H1 (cell line): ENCODE data around the gene OR9G4. TPM values are rescaled to one million over a fixed set of nuclear protein-coding genes. Genes with fewer than 3 reads are reported as not detected.

Experiments
- CTCF ChIA-PET: fragments of 300-600 bp; sonication (Branson Sonifier 250); formaldehyde crosslinking; loops from one replicate; lab custom pipeline; 2021; ENCODE audit not compliant: partially characterized antibody; lab: Charles Lee
- POLR2A ChIA-PET: fragments of 300-600 bp; sonication (Branson Sonifier 250); formaldehyde crosslinking; loops from one replicate; lab custom pipeline; 2021; ENCODE audit warnings: inconsistent platforms; ENCODE audit not compliant: partially characterized antibody; lab: Charles Lee
- DNase-seq, 2 experiments: peaks; one replicate each; pipeline versions ENCODE4 v3.0.0 to v3.0.0-alpha.2; 2010 to 2022; ENCODE audit warnings: low spot score in 2 of 2, low read depth in 1 of 2, mixed read lengths in 1 of 2
- FAIRE-seq: peaks from 2 replicates; lab custom pipeline; 2011; peaks lifted over from hg19 to GRCh38; lab: Jason Lieb, UNC
- H2AFZ ChIP-seq: 2 replicates; pipeline ENCODE4 v1.8.1; 2012; ENCODE audit warnings: low read length, inconsistent platforms
- H2AK5ac ChIP-seq: 2 replicates; pipeline ENCODE4 v1.6.1; 2013; ENCODE audit warnings: low read depth, low read length
- H2BK120ac ChIP-seq: replicated peaks from 2 replicates; pipeline ENCODE3; 2013; ENCODE audit warnings: low read depth, low read length, inconsistent platforms
- H2BK12ac ChIP-seq: 2 replicates; pipeline ENCODE4 v1.6.1; 2013; ENCODE audit warnings: low read depth, low read length
- H2BK15ac ChIP-seq: 2 replicates; pipeline ENCODE4 v1.6.1; 2013; ENCODE audit warnings: low read length
- H2BK20ac ChIP-seq: 2 replicates; pipeline ENCODE4 v1.6.1; 2013; ENCODE audit warnings: low read length
- H2BK5ac ChIP-seq: 2 replicates; pipeline ENCODE4 v1.6.1; 2013; ENCODE audit warnings: low read depth, low read length
- H3K14ac ChIP-seq: 2 replicates; pipeline ENCODE4 v1.6.1; 2013; ENCODE audit warnings: inconsistent platforms; ENCODE audit not compliant: insufficient read length
- H3K18ac ChIP-seq: 2 replicates; pipeline ENCODE4 v1.6.1; 2013; ENCODE audit warnings: low read length; ENCODE audit errors: extremely low read depth
- H3K23ac ChIP-seq: 2 replicates; pipeline ENCODE4 v1.6.1; 2013; ENCODE audit warnings: inconsistent platforms; ENCODE audit not compliant: insufficient read length
- H3K23me2 ChIP-seq: 2 replicates; pipeline ENCODE4 v1.6.1; 2013; ENCODE audit warnings: low read depth, low read length
- H3K27ac ChIP-seq: 2 replicates; pipeline ENCODE4 v1.6.1; 2011; ENCODE audit warnings: low read depth, low read length, inconsistent platforms
- H3K27me3 ChIP-seq, 4 experiments: replicated peaks in 1 of 4; 1 replicate in 1 of 4; 2 replicates in 3 of 4; pipeline versions ENCODE4 v1.6.1 to v1.8.1; 2011 to 2013; ENCODE audit warnings: low read length in 3 of 4, mild to moderate bottlenecking in 3 of 4, inconsistent platforms in 2 of 4, mixed read lengths in 2 of 4, moderate library complexity in 1 of 4; ENCODE audit not compliant: control insufficient read depth in 3 of 4, insufficient read depth in 3 of 4; ENCODE audit errors: extremely low read depth in 1 of 4
- H3K36me3 ChIP-seq, 4 experiments: 2 replicates each; pipeline versions ENCODE4 v1.6.1 to v1.8.1; 2011 to 2013; ENCODE audit warnings: mild to moderate bottlenecking in 4 of 4, low read length in 3 of 4, moderate library complexity in 2 of 4, control low read depth in 1 of 4, inconsistent platforms in 1 of 4; ENCODE audit not compliant: insufficient read depth in 4 of 4, control insufficient read depth in 2 of 4
- H3K4ac ChIP-seq: replicated peaks from 2 replicates; pipeline ENCODE3; 2013; ENCODE audit warnings: low read length, low read depth, mixed read lengths, inconsistent platforms; ENCODE audit not compliant: insufficient read length
- H3K4me1 ChIP-seq, 4 experiments: replicated peaks in 1 of 4; 1 replicate in 1 of 4; 2 replicates in 3 of 4; pipeline versions ENCODE4 v1.6.1 to v1.8.1; 2011 to 2013; ENCODE audit warnings: low read length in 3 of 4, inconsistent platforms in 2 of 4, mixed read lengths in 1 of 4; ENCODE audit not compliant: insufficient read depth in 4 of 4, control insufficient read depth in 3 of 4
- H3K4me2 ChIP-seq, 2 experiments: 2 replicates each; pipeline versions ENCODE4 v1.6.1 to v1.8.1; 2011 to 2013; ENCODE audit warnings: low read depth in 2 of 2, low read length in 2 of 2, control low read depth in 1 of 2, inconsistent platforms in 1 of 2, mild to moderate bottlenecking in 1 of 2; ENCODE audit not compliant: insufficient read depth in 1 of 2
- H3K4me3 ChIP-seq, 4 experiments: fragments of 200-600, 300-600 bp in 1 of 4; sonication (generic), shearing (Covaris generic), sonication (Bioruptor Twin) in 1 of 4; 2 replicates each; pipeline versions ENCODE4 v1.5.1 to v1.8.1; 2011 to 2016; ENCODE audit warnings: low read length in 4 of 4, low read depth in 3 of 4, control low read depth in 2 of 4, inconsistent platforms in 2 of 4, mild to moderate bottlenecking in 2 of 4, mixed read lengths in 1 of 4, moderate library complexity in 1 of 4; ENCODE audit not compliant: insufficient read depth in 2 of 4; ENCODE audit errors: extremely low read depth in 1 of 4
- H3K56ac ChIP-seq: replicated peaks from 2 replicates; pipeline ENCODE3; 2013; ENCODE audit warnings: low read depth, mild to moderate bottlenecking, mixed read lengths, low read length, inconsistent platforms; ENCODE audit not compliant: insufficient read length
- H3K79me1 ChIP-seq: 2 replicates; pipeline ENCODE4 v1.6.1; 2013; ENCODE audit warnings: low read depth, low read length, control low read depth
- H3K79me2 ChIP-seq, 2 experiments: 2 replicates each; pipeline versions ENCODE4 v1.6.1 to v1.8.1; 2012 to 2013; ENCODE audit warnings: low read length in 2 of 2, mild to moderate bottlenecking in 2 of 2, inconsistent platforms in 1 of 2; ENCODE audit not compliant: insufficient read depth in 2 of 2, control insufficient read depth in 1 of 2
- H3K9ac ChIP-seq, 4 experiments: replicated peaks in 1 of 4; 1 replicate in 1 of 4; 2 replicates in 3 of 4; pipeline versions ENCODE4 v1.6.1 to v1.8.1; 2011 to 2013; ENCODE audit warnings: low read depth in 3 of 4, low read length in 3 of 4, control low read depth in 2 of 4, mild to moderate bottlenecking in 2 of 4, moderate library complexity in 2 of 4, inconsistent platforms in 1 of 4; ENCODE audit errors: extremely low read depth in 1 of 4
- H3K9me3 ChIP-seq, 2 experiments: 2 replicates each; pipeline versions ENCODE4 v1.6.1 to v1.8.1; 2012 to 2013; ENCODE audit warnings: mild to moderate bottlenecking in 2 of 2, moderate library complexity in 2 of 2, control low read depth in 1 of 2, inconsistent platforms in 1 of 2, low read depth in 1 of 2, low read length in 1 of 2, mixed read lengths in 1 of 2; ENCODE audit not compliant: insufficient read depth in 2 of 2
- H4K20me1 ChIP-seq, 2 experiments: replicated peaks in 1 of 2; 2 replicates each; pipeline versions ENCODE3 to v1.8.1; 2011 to 2013; ENCODE audit warnings: inconsistent platforms in 2 of 2, low read length in 2 of 2, mild to moderate bottlenecking in 1 of 2; ENCODE audit not compliant: insufficient read depth in 2 of 2, control insufficient read depth in 1 of 2
- H4K5ac ChIP-seq: 2 replicates; pipeline ENCODE4 v1.6.1; 2013; ENCODE audit warnings: low read length, low read depth, mixed read lengths, inconsistent platforms; ENCODE audit not compliant: insufficient read length
- H4K8ac ChIP-seq: 2 replicates; pipeline ENCODE4 v1.8.0; 2013; ENCODE audit warnings: mild to moderate bottlenecking, moderate library complexity, low read length, inconsistent platforms; ENCODE audit not compliant: insufficient read depth; ENCODE audit errors: extremely low read depth
- H4K91ac ChIP-seq: replicated peaks from 2 replicates; pipeline ENCODE3; 2013; ENCODE audit warnings: low read length, mixed read lengths, inconsistent platforms; ENCODE audit not compliant: insufficient read length
- BRCA1 ChIP-seq: IDR thresholded peaks from 2 replicates; pipeline ENCODE4 v1.6.1; 2012; ENCODE audit warnings: low read depth, low read length, improper control_type of control experiment
- CBX8 ChIP-seq: fragments of 300-800, 300-1000 bp; sonication (generic); IDR thresholded peaks from 2 replicates; pipeline ENCODE4 v1.7.1; 2016; ENCODE audit warnings: low read depth, low read length, borderline replicate concordance
- GABPA ChIP-seq: IDR thresholded peaks from 2 replicates; pipeline ENCODE4 v1.6.1; 2011; ENCODE audit warnings: mild to moderate bottlenecking, low read length, moderate library complexity, borderline replicate concordance; ENCODE audit not compliant: insufficient read depth
- JUN ChIP-seq: IDR thresholded peaks from 2 replicates; pipeline ENCODE4 v1.6.1; 2011; ENCODE audit warnings: low read depth, mild to moderate bottlenecking, improper control_type of control experiment, low read length
- JUND ChIP-seq: IDR thresholded peaks from 2 replicates; pipeline ENCODE4 v1.6.1; 2011; ENCODE audit warnings: mild to moderate bottlenecking, improper control_type of control experiment, low read length
- KDM5A ChIP-seq: fragments of 200-600 bp; IDR thresholded peaks from 2 replicates; pipeline ENCODE4 v1.7.1; 2012; ENCODE audit warnings: mild to moderate bottlenecking, low read length, inconsistent platforms, mixed read lengths
- POLR2AphosphoS5 ChIP-seq: IDR thresholded peaks from 2 replicates; pipeline ENCODE4 v1.6.1; 2011; ENCODE audit warnings: low read depth, low read length
- RAD21 ChIP-seq, 2 experiments: IDR thresholded peaks in 1 of 2; conservative IDR thresholded peaks in 1 of 2; 2 replicates each; pipeline ENCODE4 v1.6.1; 2011; ENCODE audit warnings: low read depth in 2 of 2, low read length in 2 of 2, improper control_type of control experiment in 1 of 2, inconsistent platforms in 1 of 2, mild to moderate bottlenecking in 1 of 2, moderate library complexity in 1 of 2
- SIX5 ChIP-seq: IDR thresholded peaks from 2 replicates; pipeline ENCODE4 v1.6.1; 2011; ENCODE audit warnings: mild to moderate bottlenecking, low read depth, low read length
- SUZ12 ChIP-seq: fragments of 200-600 bp; sonication (generic); IDR thresholded peaks from 2 replicates; pipeline ENCODE4 v1.6.1; 2012; ENCODE audit warnings: mild to moderate bottlenecking, inconsistent platforms, low read length, moderate library complexity, mixed read lengths
- TBP ChIP-seq: IDR thresholded peaks from 2 replicates; pipeline ENCODE4 v1.6.1; 2011; ENCODE audit warnings: low read depth, low read length, improper control_type of control experiment
- TCF12 ChIP-seq: IDR thresholded peaks from 2 replicates; pipeline ENCODE4 v1.6.1; 2011; ENCODE audit warnings: low read depth, mild to moderate bottlenecking, low read length
- WGBS, 2 experiments: shearing (Covaris generic) in 1 of 2; methylation state at CpG; one replicate each; pipeline versions ENCODE4 v1.1.6 to v1.1.7; 2013 to 2015; ENCODE audit warnings: low lambda C conversion rate in 2 of 2, mixed read lengths in 2 of 2, inconsistent platforms in 1 of 2, low coverage in 1 of 2, missing lambda C conversion rate in 1 of 2; ENCODE audit not compliant: insufficient replicate concordance in 2 of 2, insufficient coverage in 1 of 2, insufficient read length in 1 of 2; ENCODE audit errors: extremely low coverage in 1 of 2, missing lambda C conversion rate in 1 of 2; 5-methylcytosine and 5-hydroxymethylcytosine counted together
- polyA plus RNA-seq, 7 experiments: library from polyadenylated mRNA; depleted of rRNA in 3 of 7; stranded (reverse) in 5 of 7; unstranded in 2 of 7; fragments of >200 nt in 5 of 7; fragments of 200-250 nt in 2 of 7; gene quantifications; 1 replicate in 5 of 7; 2 replicates in 1 of 7; 4 replicates in 1 of 7; pipeline versions ENCODE4 v1.2.1 to v1.2.3, GENCODE V29; 2011 to 2013; ENCODE audit warnings: missing spikeins in 2 of 7, mixed read lengths in 2 of 7
- total RNA-seq: library from RNA; stranded (reverse); fragmentation: NEBNext Ultra II Directional; extraction: Animal tissue kit (Norgen Biotek cat#: 25700); gene quantifications from 2 replicates; pipeline ENCODE4 v1.2.1, GENCODE V29; 2021
- TF ChIP-seq, protein P1 (sequence below): IDR thresholded peaks from 2 replicates; pipeline ENCODE4 v1.6.1; 2011; ENCODE audit warnings: low read depth, mild to moderate bottlenecking, low read length; ENCODE audit not compliant: insufficient read depth

Gene OR9G4
- total and polyA plus RNA-seq, 2 of the 8 experiments (the other 6 are each of a cell fraction or from before 2014, with no cell fraction given), result not detected

DNA sequence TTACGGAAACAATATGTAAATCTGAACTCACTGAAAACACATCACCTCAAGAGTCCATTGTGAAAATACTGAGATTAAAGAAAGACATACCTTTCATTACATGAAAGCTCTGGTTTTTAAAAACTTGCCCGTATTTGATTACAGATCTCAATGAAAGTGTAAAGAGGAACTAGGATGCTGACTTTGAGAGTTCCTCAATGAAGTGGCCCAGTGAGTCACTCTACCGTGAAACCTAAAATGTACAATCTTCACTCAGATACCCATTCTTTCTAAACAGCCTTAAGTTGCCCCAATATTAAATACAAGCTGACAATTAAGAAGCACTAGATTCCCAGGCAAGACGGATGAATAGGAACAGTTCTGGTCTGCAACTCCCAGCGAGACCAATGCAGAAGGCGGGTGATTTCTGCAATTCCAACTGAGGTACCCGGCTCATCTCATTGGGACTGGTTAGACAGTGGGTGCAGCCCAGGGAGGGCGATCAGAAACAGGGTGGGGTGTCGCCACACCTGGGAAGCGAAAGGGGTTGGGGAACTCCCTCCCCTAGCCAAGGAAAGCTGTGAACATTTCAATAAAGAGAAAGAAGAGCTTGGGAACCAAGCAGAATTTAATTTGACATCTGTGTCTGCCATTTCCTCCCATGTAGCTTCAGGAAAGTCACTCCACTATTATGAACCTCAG lies 33.8 kb upstream of the OR9G4 start:
- H3K9ac ChIP-seq, result no peak overlapping the region
- no peak overlapping the region for H3K23ac ChIP-seq
- H2AK5ac ChIP-seq, result no peak overlapping the region
- 94% methylated on average over 10 of the region's 10 CpGs; no CpG with 5 or more reads in 1 of the 2 experiments for WGBS, 2 experiments
- no peaks in the 10 kb centered on the region for H3K79me1 ChIP-seq
- no peak overlapping the region for H4K91ac ChIP-seq
- no peak overlapping the region for H3K4me3 ChIP-seq
- H3K27me3 ChIP-seq, result no peaks in the 10 kb centered on the region
- H3K79me2 ChIP-seq, result no peaks in the 10 kb centered on the region
- DNase-seq (no peak), FAIRE-seq (no peak)
- H2BK12ac ChIP-seq, result no peak overlapping the region
- H3K9me3 ChIP-seq, result peaks cover 3 to 9% of the 10 kb centered on the region in 2 experiments; a peak in 3 of 4 replicates
- H3K23me2 ChIP-seq, result no peaks in the 10 kb centered on the region
- H2BK20ac ChIP-seq, result no peak overlapping the region
- no peak overlapping the region for H3K4ac ChIP-seq
- no peaks in the 10 kb centered on the region for H4K20me1 ChIP-seq
- no peak overlapping the region for H4K8ac ChIP-seq
- H3K4me1 ChIP-seq, result peaks cover 0 to 3% (median 0%) of the 10 kb centered on the region in 4 experiments; a peak in 1 of 7 replicates
- H3K18ac ChIP-seq, result no peak overlapping the region
- H2BK5ac ChIP-seq, result no peak overlapping the region
- H2AFZ ChIP-seq, result no peak overlapping the region
- H2BK120ac ChIP-seq, result no peak overlapping the region
- ChIA-PET POLR2A (interaction anchor here (1.0 kb wide), 1 partner anchor 131 kb away, joined by 3 read pairs; no protein-coding TSS in a partner anchor), CTCF (interaction anchor here (0.6 to 2.0 kb wide), 20 partner anchors 9 to 1872 kb away, joined by 3 to 19 read pairs (median 4); partner anchors contain the start of gene OR5T1)
- H3K27ac ChIP-seq, result no peak overlapping the region
- H3K36me3 ChIP-seq, result peaks cover 0 to 6% (median 0%) of the 10 kb centered on the region in 4 experiments; a peak in 1 of 8 replicates
- H2BK15ac ChIP-seq, result no peak overlapping the region
- no peak overlapping the region for H3K4me2 ChIP-seq
- no peak overlapping the region for H3K56ac ChIP-seq
- no peak overlapping the region for H4K5ac ChIP-seq
- no peak overlapping the region for H3K14ac ChIP-seq
- TF ChIP-seq POLR2AphosphoS5, result no peak
- TF ChIP-seq RAD21 (IDR thresholded peaks at IDR 0.05 in 1 of 2, conservative IDR thresholded peaks at IDR 0.05 in 1 of 2; ENCODE audit: low read depth in 2 of 2, low read length in 2 of 2), result no peak
- no peak for TF ChIP-seq KDM5A
- TF ChIP-seq, protein P1, sequence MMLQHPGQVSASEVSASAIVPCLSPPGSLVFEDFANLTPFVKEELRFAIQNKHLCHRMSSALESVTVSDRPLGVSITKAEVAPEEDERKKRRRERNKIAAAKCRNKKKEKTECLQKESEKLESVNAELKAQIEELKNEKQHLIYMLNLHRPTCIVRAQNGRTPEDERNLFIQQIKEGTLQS, result no peak
- TF ChIP-seq GABPA, result no peak
- no peak for TF ChIP-seq TBP
- no peak for TF ChIP-seq SUZ12
- no peak for TF ChIP-seq JUN
- TF ChIP-seq SIX5, result no peak
- TF ChIP-seq JUND, result no peak
- no peak for TF ChIP-seq CBX8
- TF ChIP-seq BRCA1, result no peak
- TF ChIP-seq TCF12, result no peak
